GM21786 (cell line): ENCODE data around the gene RPP30.
A peak's percentile ranks its signal among the peaks of the same experiment; 100 is the strongest.
"Not testable (repeated sequence)": the region's sequence is repeated elsewhere in the genome, so short reads cannot be mapped to it uniquely, and the experiment has no call there.

Source experiments
- ATAC-seq: cut with Tn5 transposase; IDR thresholded peaks from one replicate; pipeline ENCODE4 v1.9.1; 2021; ENCODE audit not compliant: unreplicated experiment

Gene RPP30

GRCh38 chr10:90937645-90938258 lies 66.0 kb downstream of the RPP30 start:
- no peak for ATAC-seq

GRCh38 chr10:90939116-90939515 lies 67.3 kb downstream of the RPP30 start:
- no peak for ATAC-seq

DNA sequence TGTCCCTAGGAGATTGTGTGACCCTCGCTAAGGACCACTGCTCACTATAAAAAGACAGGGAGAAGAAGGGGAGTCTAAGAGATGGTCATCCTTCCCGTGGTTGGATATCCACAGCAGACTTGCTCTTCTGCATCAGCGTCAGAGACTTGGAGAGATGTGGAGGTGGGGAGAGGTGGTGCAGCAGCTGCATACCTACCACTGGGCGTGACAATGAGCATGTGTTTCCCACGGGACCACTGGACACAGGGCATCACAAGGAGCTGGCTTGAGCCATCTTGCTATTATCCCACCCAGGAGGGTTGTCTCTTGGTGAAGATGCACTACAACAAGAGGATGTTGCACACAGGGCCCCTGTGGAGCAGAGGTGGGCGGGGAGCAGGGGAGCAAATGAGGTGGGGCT lies 67.9 kb downstream of the RPP30 start:
- ATAC-seq, result no peak

- ATAC-seq, result not testable (repeated sequence)
These were observed 71.2 kb downstream of the RPP30 start for GRCh38 chr10:90942980-90943379.

DNA sequence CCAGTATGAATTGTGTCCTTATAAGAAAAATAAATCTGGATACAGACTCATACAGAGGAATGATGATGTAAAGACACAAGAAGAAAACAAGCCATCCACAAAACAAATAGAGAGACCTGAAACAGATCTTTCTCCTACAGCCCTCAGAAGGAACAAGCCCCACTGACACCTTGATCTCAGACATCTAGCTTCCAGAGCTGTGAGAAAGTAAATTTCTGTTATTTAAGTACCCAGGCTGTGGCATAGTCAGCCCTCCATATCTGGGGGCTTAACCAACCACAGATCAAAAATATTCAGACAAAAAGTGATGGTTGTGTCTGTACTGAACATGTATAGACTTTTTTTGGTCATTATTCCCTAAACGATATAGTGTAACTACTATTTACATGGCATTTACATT lies 73.0 kb downstream of the RPP30 start:
- ATAC-seq, result no peak

DNA sequence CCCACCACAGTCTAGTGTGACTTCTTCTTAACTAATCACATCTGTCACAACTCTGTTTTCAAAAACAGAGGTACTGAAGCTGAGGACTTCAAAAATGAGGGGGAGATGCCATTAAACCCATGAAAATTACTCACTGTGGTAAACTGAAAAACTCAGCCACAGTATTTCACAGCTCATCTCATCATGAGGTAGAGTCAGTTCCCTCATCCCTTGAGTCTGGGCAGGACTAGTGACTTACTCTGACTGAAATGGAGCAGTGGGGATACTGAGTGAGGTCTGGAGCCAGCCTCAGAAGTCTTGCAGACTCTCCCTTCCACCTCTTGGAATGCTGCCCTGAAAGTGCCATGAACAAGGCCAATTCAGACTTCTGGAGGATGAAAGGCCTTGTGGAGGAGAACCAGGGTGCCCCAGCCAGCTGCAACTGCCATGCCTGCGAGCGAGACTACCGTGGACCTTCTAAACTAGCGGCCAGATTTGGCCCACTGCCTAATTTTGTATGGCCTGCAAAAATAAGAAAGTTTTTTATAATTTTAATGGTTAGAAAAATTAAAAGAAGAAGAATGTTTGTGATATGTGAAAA lies 73.8 kb downstream of the RPP30 start:
- no peak for ATAC-seq

DNA sequence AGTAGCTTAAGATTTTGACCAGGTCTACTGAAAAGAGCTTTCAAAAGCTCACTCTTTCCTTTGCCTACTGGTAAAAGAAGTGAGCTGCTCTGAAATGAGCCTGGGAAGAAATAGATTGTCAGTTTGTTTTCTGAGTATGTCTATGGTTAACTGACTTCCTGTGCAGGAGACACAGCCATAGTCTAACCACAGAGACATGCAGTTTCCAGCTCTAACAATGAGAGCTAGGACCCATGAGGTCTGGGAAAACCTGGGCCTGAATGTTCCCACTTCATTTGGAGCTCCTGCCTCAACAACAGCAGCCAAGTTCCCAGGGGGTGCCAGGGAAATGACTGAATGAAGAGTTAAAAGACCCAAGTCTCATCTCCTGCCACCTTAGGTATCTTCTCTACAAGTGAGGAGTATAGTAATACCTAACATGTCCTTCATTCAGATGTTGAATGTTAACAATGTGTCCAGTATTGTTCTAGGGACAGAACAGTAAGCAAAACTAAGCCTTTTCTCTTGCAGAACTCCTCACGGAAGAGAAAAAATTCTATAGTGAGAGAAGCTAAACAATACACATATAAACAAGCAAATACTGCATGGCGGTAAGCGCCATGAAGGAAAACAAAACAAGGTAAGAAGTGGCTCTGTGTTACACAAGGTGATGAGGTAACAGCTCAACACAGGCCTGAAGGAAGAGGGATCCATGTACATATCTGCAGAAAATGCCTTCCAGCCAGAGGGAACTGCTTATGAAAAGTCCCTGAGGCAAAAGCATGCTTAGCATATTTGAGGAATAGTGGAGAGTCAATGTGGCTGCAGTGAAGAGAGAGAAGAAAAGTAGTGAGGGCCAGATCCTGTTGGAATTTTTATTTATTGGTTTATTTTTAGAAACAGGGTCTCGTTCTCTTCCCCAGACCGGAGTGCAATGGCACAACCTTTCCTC lies 75.5 kb downstream of the RPP30 start:
- ATAC-seq, result peak; percentile 71
